K562 (cell line): Measurements from ENCODE around the gene UBE2U.

ENCODE experiments used
- CBX3 ChIP-seq, 2 experiments: IDR thresholded peaks; 1 replicate in 1 of 2; 2 replicates in 1 of 2; pipeline ENCODE4 v1.6.1; 2012; ENCODE audit warnings: inconsistent platforms in 2 of 2, low read length in 2 of 2, borderline replicate concordance in 1 of 2, control low read depth in 1 of 2
- CTCF ChIP-seq, 3 experiments: IDR thresholded peaks in 2 of 3; conservative IDR thresholded peaks in 1 of 3; 2 replicates each; pipeline ENCODE4 v1.5.1; 2011 to 2012; ENCODE audit warnings: low read length in 3 of 3, mild to moderate bottlenecking in 3 of 3, control low read depth in 2 of 3, improper control_type of control experiment in 1 of 3, inconsistent platforms in 1 of 3, low read depth in 1 of 3, mixed read lengths in 1 of 3, moderate library complexity in 1 of 3; ENCODE audit not compliant: insufficient read depth in 2 of 3
- GTF2F1 ChIP-seq: IDR thresholded peaks from 2 replicates; pipeline ENCODE4 v1.6.1; 2011; ENCODE audit warnings: low read depth, low read length, improper control_type of control experiment

GRCh38 chr1:64302971-64303370 is 99.5 kb downstream of the UBE2U start:
- TF ChIP-seq CTCF (IDR thresholded peaks at IDR 0.05 in 2 of 3, conservative IDR thresholded peaks at IDR 0.05 in 1 of 3; ENCODE audit: insufficient read depth in 2 of 3, low read depth in 1 of 3, low read length in 3 of 3) (no peak), CBX3 (IDR thresholded peaks at IDR 0.05; ENCODE audit: borderline replicate concordance in 1 of 2, low read length in 2 of 2) (no peak), GTF2F1 (no peak)
